SK-N-SH (cell line): ENCODE measurements around the gene THY1.
A peak's percentile ranks its signal among the peaks of the same experiment; 100 is the strongest.

Experiments
- ELF1 ChIP-seq: IDR thresholded peaks from 2 replicates; pipeline ENCODE4 v1.4.0; 2012
- EP300 ChIP-seq, 2 experiments: IDR thresholded peaks; 2 replicates each; pipeline versions ENCODE4 v1.4.0 to v1.6.1; 2012; ENCODE audit warnings: borderline replicate concordance in 1 of 2, low read depth in 1 of 2, low read length in 1 of 2
- MEF2A ChIP-seq: IDR thresholded peaks from 2 replicates; pipeline ENCODE4 v1.4.0; 2012; ENCODE audit warnings: low read depth, borderline replicate concordance
- NRF1 ChIP-seq: IDR thresholded peaks from 2 replicates; pipeline ENCODE4 v1.6.1; 2012; ENCODE audit warnings: low read depth, mild to moderate bottlenecking, low read length
- POLR2AphosphoS5 ChIP-seq: IDR thresholded peaks from 2 replicates; pipeline ENCODE4 v1.6.1; 2012; ENCODE audit warnings: low read depth, low read length
- RAD21 ChIP-seq: IDR thresholded peaks from 2 replicates; pipeline ENCODE4 v1.6.1; 2012; ENCODE audit warnings: mild to moderate bottlenecking, low read length
- TF ChIP-seq, protein P1 (sequence below): fragments of 200-600 bp; sonication (generic); IDR thresholded peaks from 2 replicates; pipeline ENCODE4 v1.6.1; 2017; ENCODE audit warnings: antibody characterized with exemption, mild to moderate bottlenecking, moderate library complexity
- TF ChIP-seq, protein P2 (sequence below): IDR thresholded peaks from 2 replicates; pipeline ENCODE4; 2012
- TF ChIP-seq, protein P3 (sequence below): fragments of 150-350 bp; IDR thresholded peaks from 2 replicates; pipeline ENCODE4 v1.6.1; 2017; ENCODE audit warnings: antibody characterized with exemption, low read length, low read depth, borderline replicate concordance
- TF ChIP-seq, protein P4 (sequence below): IDR thresholded peaks from 2 replicates; pipeline ENCODE4 v1.4.0; 2012; ENCODE audit warnings: low read depth

DNA sequence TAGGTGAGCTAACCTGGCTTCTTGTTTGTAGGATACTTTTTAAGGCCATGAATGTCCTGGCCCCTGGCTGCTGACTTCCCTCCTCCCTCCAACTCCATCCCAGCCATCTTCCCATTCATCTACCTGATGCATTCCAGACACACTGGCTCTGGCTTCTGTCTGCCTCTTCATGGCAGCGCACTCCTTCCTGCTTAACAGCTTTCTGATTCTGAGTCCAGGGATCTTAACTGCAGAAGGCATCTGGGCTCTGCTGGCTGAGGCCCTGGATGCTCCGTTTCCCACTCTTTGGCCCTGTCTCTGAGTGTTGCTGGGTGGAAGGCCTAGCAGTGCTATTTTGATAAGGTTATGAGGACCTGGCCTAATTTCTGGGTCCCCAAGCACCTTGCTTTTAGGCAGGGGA, 1.8 kb upstream of the THY1 start:
- TF ChIP-seq POLR2AphosphoS5, result no peak
- TF ChIP-seq, protein P1, sequence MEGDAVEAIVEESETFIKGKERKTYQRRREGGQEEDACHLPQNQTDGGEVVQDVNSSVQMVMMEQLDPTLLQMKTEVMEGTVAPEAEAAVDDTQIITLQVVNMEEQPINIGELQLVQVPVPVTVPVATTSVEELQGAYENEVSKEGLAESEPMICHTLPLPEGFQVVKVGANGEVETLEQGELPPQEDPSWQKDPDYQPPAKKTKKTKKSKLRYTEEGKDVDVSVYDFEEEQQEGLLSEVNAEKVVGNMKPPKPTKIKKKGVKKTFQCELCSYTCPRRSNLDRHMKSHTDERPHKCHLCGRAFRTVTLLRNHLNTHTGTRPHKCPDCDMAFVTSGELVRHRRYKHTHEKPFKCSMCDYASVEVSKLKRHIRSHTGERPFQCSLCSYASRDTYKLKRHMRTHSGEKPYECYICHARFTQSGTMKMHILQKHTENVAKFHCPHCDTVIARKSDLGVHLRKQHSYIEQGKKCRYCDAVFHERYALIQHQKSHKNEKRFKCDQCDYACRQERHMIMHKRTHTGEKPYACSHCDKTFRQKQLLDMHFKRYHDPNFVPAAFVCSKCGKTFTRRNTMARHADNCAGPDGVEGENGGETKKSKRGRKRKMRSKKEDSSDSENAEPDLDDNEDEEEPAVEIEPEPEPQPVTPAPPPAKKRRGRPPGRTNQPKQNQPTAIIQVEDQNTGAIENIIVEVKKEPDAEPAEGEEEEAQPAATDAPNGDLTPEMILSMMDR, result no peak
- no peak for TF ChIP-seq RAD21
- no peak for TF ChIP-seq ELF1
- TF ChIP-seq, protein P2, sequence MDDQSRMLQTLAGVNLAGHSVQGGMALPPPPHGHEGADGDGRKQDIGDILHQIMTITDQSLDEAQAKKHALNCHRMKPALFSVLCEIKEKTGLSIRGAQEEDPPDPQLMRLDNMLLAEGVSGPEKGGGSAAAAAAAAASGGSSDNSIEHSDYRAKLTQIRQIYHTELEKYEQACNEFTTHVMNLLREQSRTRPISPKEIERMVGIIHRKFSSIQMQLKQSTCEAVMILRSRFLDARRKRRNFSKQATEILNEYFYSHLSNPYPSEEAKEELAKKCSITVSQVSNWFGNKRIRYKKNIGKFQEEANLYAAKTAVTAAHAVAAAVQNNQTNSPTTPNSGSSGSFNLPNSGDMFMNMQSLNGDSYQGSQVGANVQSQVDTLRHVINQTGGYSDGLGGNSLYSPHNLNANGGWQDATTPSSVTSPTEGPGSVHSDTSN, result 0 out of 2 replicates have a peak, but pooled peaks have one; percentile 43
- TF ChIP-seq, protein P3, sequence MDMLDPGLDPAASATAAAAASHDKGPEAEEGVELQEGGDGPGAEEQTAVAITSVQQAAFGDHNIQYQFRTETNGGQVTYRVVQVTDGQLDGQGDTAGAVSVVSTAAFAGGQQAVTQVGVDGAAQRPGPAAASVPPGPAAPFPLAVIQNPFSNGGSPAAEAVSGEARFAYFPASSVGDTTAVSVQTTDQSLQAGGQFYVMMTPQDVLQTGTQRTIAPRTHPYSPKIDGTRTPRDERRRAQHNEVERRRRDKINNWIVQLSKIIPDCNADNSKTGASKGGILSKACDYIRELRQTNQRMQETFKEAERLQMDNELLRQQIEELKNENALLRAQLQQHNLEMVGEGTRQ, result no peak
- no peak for TF ChIP-seq MEF2A
- TF ChIP-seq NRF1, result no peak
- TF ChIP-seq, protein P4, sequence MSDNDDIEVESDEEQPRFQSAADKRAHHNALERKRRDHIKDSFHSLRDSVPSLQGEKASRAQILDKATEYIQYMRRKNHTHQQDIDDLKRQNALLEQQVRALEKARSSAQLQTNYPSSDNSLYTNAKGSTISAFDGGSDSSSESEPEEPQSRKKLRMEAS, result no peak
- TF ChIP-seq EP300 (IDR thresholded peaks at IDR 0.05; ENCODE audit: borderline replicate concordance in 1 of 2, low read depth in 1 of 2, low read length in 1 of 2), result peak in 1 of 2 experiments; percentile 71; a peak in 2 of 4 replicates
